Ovary (tissue), 9 donors: ENCODE data around the gene CIZ1. TPM values are rescaled to one million over a fixed set of nuclear protein-coding genes. Genes with fewer than 3 reads are reported as not detected.

Experiments
- DNase-seq, 5 donors: peaks; one replicate each; pipeline ENCODE4 v3.0.0-alpha.2; 2019 to 2020
- H3K27ac ChIP-seq, 2 donors: fragments of 200-600 bp; one replicate each; pipeline versions ENCODE4 v1.5.1 to v1.8.0; 2019 to 2022
- H3K27me3 ChIP-seq: fragments of 200-600 bp; one replicate; pipeline ENCODE4 v1.8.0; 2022
- H3K36me3 ChIP-seq: fragments of 200-600 bp; sonication (generic); one replicate; pipeline ENCODE4 v1.5.1; 2019
- H3K4me1 ChIP-seq: one replicate; pipeline ENCODE4 v1.8.1; 2013; ENCODE audit warnings: mild to moderate bottlenecking, moderate library complexity; ENCODE audit not compliant: insufficient read depth
- H3K4me3 ChIP-seq: fragments of 200-600 bp; sonication (generic); one replicate; pipeline ENCODE4 v1.5.1; 2017
- H3K9me3 ChIP-seq, 2 donors: fragments of 200-600 bp in 1 of 2; sonication (generic) in 1 of 2; one replicate each; pipeline versions ENCODE4 v1.5.1 to v1.8.1; 2013 to 2019; ENCODE audit warnings: mild to moderate bottlenecking in 1 of 2, moderate library complexity in 1 of 2
- EP300 ChIP-seq: sonication (generic); formaldehyde crosslinking; IDR thresholded peaks from one replicate; pipeline ENCODE4 v1.6.1; 2017; ENCODE audit warnings: antibody characterized with exemption
- POLR2A ChIP-seq: fragments of 450-650 bp; IDR thresholded peaks from one replicate; pipeline ENCODE4 v1.6.1; 2017; ENCODE audit warnings: antibody characterized with exemption, mild to moderate bottlenecking, moderate library complexity
- WGBS, 3 donors: extraction: QIAGEN DNeasy Blood & Tissue Kit in 1 of 3; methylation state at CpG; one replicate each; pipeline versions ENCODE4 v1.1.5 to v1.1.7; 2013 to 2017; 5-methylcytosine and 5-hydroxymethylcytosine counted together
- intact Hi-C, 4 donors: fragments of 100-400 bp; cut with DNase I; formaldehyde crosslinking; loops; one replicate each; pipeline versions ENCODE4 v1.11.0 to v1.15.1; 2022 to 2023
- polyA plus RNA-seq, 2 donors: library from polyadenylated mRNA; stranded (reverse); fragments of 200-250 nt in 1 of 2; fragments of 350-450 nt in 1 of 2; fragmentation: Illumina TruSeq in 1 of 2; extraction: RNeasy Lipid Tissue Mini Kit (QIAGEN cat#74804) in 1 of 2; gene quantifications; one replicate each; pipeline ENCODE4 v1.2.3, GENCODE V29; 2013 to 2014
- total RNA-seq, 7 donors: library from RNA; depleted of rRNA in 2 of 7; stranded (reverse); fragments of >200 nt in 2 of 7; fragmentation: NEBNext Ultra II Directional in 3 of 7; extraction: Animal tissue kit (Norgen Biotek cat#: 25700) in 3 of 7; gene quantifications; one replicate each; pipeline versions ENCODE4 v1.1.0 to v1.2.4, GENCODE V29; 2016 to 2023
- TF ChIP-seq, protein P1 (sequence below), 3 donors: fragments of 450-650 bp in 2 of 3; fragments of 200-600 bp in 1 of 3; IDR thresholded peaks; one replicate each; pipeline versions ENCODE4 v1.5.1 to v1.8.0; 2016 to 2022; ENCODE audit warnings: antibody characterized with exemption in 3 of 3, mild to moderate bottlenecking in 1 of 3
- donor health status: DM: no; HTN: no; CAD: no; lungs with moderate emphysema.
- donor health status: DM: no; HTN: no; CAD: no.
- donor health status: Bipolar disorder and iron deficiency.
- donor health status: DM: yes; HTN: yes; CAD: no.
- donor health status: DM: no; HTN: no; CAD: no.
- donor health status: DM: yes; HTN: yes; CAD: no.

The CIZ1 gene
- total and polyA plus RNA-seq, 9 donors, result 53.1 to 185 (median 138) TPM

DNA sequence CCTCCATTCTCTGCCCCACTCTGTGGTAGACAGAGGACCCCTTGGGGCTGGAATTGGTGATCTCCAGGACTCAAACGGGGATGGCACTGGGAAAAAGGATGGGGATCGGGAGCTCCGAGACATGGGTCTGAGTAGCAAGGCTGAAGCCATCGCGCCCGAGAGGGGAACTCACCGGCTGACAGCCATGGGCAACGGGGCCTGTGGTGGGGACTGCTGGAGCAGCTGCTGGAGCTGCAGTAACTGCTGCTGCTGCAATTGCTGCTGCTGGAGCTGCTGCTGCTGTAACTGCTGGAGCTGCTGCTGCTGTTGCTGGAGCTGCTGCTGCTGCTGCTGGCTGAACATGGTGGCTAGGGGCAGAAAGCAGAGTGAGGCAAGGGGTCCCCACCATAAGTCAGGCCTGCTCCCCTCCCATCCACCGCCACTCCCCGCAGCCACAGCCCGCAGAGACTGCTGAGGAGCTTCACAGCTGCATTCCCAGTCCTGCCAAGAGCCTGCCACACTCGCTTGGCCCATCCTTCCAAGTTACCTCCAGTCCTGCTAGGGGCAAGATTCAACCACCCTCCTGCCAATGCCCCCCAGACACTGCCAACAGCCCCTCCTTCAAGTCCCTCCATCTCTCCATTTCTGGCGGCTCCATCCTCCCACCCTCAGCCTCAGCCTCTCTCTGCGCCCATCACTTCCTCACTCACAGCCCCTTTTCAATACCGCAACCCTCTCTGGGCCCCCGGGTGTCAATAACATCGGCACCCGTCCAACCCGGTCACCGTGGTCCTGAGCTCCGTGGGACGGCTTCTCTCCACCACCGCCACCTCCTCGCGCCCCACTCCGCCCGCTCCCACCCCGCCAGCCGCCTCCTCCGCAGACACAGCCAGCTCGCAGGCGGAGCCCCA is 611 bp downstream of the CIZ1 start:
- Histone ChIP-seq H3K27ac (peak overlapping the region; percentile 68 to 81), H3K4me1 (peaks cover 6% of the 10 kb centered on the region), H3K4me3 (peak overlapping the region; percentile 78), H3K9me3 (no peaks in the 10 kb centered on the region), H3K36me3 (no peaks in the 10 kb centered on the region), H3K27me3 (no peaks in the 10 kb centered on the region)
- TF ChIP-seq, protein P1, sequence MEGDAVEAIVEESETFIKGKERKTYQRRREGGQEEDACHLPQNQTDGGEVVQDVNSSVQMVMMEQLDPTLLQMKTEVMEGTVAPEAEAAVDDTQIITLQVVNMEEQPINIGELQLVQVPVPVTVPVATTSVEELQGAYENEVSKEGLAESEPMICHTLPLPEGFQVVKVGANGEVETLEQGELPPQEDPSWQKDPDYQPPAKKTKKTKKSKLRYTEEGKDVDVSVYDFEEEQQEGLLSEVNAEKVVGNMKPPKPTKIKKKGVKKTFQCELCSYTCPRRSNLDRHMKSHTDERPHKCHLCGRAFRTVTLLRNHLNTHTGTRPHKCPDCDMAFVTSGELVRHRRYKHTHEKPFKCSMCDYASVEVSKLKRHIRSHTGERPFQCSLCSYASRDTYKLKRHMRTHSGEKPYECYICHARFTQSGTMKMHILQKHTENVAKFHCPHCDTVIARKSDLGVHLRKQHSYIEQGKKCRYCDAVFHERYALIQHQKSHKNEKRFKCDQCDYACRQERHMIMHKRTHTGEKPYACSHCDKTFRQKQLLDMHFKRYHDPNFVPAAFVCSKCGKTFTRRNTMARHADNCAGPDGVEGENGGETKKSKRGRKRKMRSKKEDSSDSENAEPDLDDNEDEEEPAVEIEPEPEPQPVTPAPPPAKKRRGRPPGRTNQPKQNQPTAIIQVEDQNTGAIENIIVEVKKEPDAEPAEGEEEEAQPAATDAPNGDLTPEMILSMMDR (IDR thresholded peaks at IDR 0.05), result no peak
- TF ChIP-seq EP300 (no peak), POLR2A (no peak)
- intact Hi-C loops, result no loop called here
- DNase-seq, result peak in 3 of 5 donors; percentile 47 to 66 (median 48)
- 16 to 19% (median 18%) methylated on average over 26 to 32 of the region's 32 CpGs for WGBS, 3 donors

DNA sequence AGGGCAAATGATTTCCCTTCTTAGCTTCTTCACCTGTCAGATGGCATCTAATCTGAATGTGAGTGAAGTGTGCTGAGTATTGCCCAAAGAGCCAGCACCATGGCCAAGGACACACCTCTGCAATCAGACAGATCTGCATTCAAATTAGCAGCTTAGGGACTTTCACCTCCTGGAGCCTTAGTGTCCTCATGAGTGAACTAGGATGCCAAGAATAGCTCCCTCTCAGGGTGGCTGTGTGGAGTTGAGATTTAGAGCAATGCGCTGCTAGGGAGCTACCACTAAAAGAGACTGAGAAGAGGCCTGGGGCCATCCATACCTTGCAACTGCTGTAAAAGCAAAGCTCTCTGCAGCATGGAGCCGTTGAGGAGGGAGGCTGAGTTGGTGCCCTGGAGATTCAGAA is 1.4 kb downstream of the CIZ1 start:
- WGBS, 3 donors, result 56 to 80% (median 78%) methylated on average over 2 of the region's 2 CpGs
- DNase-seq, result no peak

DNA sequence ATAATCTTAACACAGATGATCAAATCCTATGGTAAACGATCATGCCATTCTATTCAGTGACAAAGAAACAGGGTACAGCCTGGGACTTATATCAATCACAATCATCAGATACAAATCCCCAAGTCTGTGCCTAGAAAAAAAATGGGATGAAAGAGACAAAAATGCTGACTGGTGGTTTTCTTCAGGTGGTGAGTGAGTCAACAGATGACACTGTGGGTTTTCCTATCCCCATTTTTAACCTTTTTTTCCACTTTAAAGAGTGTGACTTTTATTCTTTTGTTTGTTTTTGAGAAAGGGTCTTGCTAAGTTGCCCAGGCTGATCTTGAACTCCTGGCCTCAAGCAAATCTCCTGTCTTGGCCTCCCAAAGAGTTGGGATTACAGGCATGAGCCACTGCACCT is 3.2 kb downstream of the CIZ1 start:
- no peaks in the 10 kb centered on the region for H3K27me3 ChIP-seq
- no peak overlapping the region for H3K27ac ChIP-seq
- WGBS, 3 donors, result 56 to 71% (median 71%) methylated on average over 1 of the region's 1 CpG
- H3K9me3 ChIP-seq, result no peaks in the 10 kb centered on the region
- DNase-seq, result no peak
- no peak overlapping the region for H3K4me3 ChIP-seq
- peaks cover 5% of the 10 kb centered on the region for H3K4me1 ChIP-seq
- TF ChIP-seq, protein P1 (IDR thresholded peaks at IDR 0.05), result no peak
- TF ChIP-seq EP300 (no peak), POLR2A (no peak)
- intact Hi-C loops, result no loop called here
- no peaks in the 10 kb centered on the region for H3K36me3 ChIP-seq

More for the DNA sequence above, 1.4 kb downstream of the CIZ1 start:
- Histone ChIP-seq H3K9me3 (no peaks in the 10 kb centered on the region), H3K4me1 (peaks cover 6% of the 10 kb centered on the region), H3K36me3 (no peaks in the 10 kb centered on the region), H3K27ac (no peak overlapping the region), H3K4me3 (no peak overlapping the region), H3K27me3 (no peaks in the 10 kb centered on the region)
- intact Hi-C loops, result no loop called here
- no peak for TF ChIP-seq EP300
- no peak for TF ChIP-seq POLR2A
- TF ChIP-seq, protein P1 (IDR thresholded peaks at IDR 0.05), result no peak

DNA sequence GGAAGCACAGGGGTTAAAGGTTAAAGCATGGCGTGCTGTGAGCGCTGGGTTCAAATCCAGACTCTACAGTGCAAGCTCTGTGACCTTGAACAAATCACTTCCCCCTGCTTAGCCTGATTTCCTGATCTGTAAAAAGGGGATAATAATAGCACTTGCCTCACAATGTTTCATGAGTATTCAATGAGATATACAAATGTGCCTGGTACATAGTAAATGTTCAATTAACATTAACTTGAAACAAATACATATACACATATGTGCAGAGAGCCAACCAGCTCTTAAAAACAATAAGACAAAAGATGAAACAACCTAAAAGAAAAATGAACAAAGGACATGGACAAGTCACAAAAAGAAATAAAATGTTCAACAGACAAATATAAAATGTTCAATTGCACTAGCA is 4.0 kb downstream of the CIZ1 start:
- Histone ChIP-seq H3K27me3 (no peaks in the 10 kb centered on the region), H3K9me3 (no peaks in the 10 kb centered on the region), H3K4me3 (no peak overlapping the region), H3K27ac (no peak overlapping the region), H3K4me1 (peaks cover 3% of the 10 kb centered on the region), H3K36me3 (no peaks in the 10 kb centered on the region)
- TF ChIP-seq POLR2A (no peak), EP300 (no peak)
- TF ChIP-seq, protein P1 (IDR thresholded peaks at IDR 0.05), result no peak
- intact Hi-C loops, result no loop called here
- DNase-seq, result no peak
- 88 to 93% (median 90%) methylated on average over 2 of the region's 2 CpGs for WGBS, 3 donors
